NCI-H82 treated with DMSO at 0.1 percent for 48 hours (cell line): ENCODE results near the gene OR5B17.
"Not testable (repeated sequence)": the region's sequence is repeated elsewhere in the genome, so short reads cannot be mapped to it uniquely, and the experiment has no call there.

Experiments used
- DNase-seq: peaks from one replicate; lab custom pipeline; 2025; ENCODE audit not compliant: unreplicated experiment; lab: John Stamatoyannopoulos, UW

The OR5B17 gene

GRCh38 chr11:58358969-58359368, at the start of gene OR5B17:
Gene OR5B17, minus strand, starts transcription at chr11:58359069. Its CDS starts 0 bp downstream, at chr11:58359069.
- DNase-seq = no peak

- no peak for DNase-seq
These were observed 47.9 kb upstream of the OR5B17 start, which contains the start of gene OR5B3 for GRCh38 chr11:58406774-58407173. Gene OR5B3, minus strand, starts transcription at chr11:58406874. Its CDS starts 3,465 bp downstream, at chr11:58403409.

DNA sequence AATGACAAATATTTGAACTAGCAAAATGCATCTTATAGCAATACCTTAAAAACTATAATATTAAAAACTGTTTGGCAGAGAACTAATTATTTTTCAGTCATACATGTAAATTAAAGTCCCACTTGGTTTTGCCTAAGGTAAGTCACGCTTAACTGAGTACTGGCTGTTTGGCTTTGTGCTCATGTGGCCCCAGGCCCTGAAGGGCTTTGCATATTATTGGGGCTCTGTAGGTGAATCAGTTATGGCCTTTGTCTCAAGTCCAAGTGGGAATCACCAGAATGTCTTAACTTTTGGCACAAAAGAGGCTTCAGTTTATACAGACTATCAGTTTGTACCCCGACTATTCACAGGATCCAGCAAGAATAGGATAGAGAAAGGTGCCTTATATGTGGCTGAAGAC, 40.8 kb upstream of the OR5B17 start:
- not testable (repeated sequence) for DNase-seq

DNA sequence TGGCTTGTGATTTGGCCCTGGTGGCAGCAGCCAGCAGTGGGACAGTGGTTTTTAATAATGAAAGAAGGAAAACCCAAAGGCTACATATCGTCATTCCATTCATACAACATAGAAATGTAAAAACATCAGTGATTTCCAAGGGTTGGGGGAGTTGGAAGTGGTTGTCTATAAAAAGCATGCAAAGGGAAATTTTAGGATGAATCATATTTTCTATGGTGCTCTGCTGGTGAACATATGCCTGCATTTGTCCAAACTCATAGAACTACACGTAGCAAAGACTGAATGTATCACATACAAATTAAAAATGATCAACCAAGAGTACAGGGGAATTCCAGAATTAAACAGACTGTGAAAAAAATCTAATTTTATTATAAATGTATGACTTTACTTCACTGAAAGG, 36.7 kb upstream of the OR5B17 start:
- no peak for DNase-seq

- no peak for DNase-seq
These were observed 35.3 kb upstream of the OR5B17 start for GRCh38 chr11:58394195-58394594.

DNA sequence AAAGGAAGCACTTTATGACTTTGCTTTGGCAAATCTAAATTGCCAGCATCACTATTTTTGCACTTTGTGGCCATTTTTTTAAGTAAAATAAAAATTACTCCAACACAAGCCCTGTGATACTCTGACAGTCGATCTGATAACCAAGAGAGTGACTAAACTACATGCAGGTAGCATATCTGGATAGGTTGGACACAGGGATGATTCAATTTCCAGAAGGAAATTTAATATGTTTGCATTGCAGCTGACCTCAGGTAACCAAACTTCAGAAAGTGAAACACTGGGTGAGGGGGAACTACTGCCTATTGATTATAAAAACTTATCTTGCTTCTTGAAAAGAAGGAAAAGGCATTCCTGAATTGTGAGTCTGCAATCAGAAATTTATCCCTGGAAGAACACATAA, 33.9 kb upstream of the OR5B17 start:
- no peak for DNase-seq

- DNase-seq = no peak
These were observed 33.0 kb upstream of the OR5B17 start for GRCh38 chr11:58391879-58392278.

DNA sequence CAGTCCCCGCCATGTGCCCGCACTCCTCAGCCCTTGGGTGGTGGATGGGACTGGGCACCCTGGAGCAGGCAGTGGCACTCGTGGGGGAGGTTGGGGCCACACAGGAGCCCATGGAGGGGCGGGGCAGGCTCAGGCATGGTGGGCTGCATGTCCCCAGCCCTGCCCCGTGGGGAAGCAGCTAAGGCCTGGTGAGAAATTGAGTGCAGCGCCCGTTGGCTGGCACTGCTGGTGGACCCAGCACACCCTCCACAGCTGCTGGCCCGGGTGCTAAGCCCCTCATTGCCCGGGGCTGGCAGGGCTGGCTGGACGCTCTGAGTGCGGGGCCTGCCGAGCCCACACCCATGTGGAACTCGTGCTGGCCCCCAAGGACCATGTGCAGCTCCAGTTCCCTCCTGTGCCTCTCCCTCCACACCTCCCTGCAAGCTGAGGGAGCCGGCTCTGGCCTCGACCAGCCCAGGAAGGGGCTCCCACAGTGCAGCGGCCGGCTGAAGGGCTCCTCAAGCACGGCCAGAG, 31.7 kb upstream of the OR5B17 start:
- no peak for DNase-seq

- no peak for DNase-seq
These were observed 4.1 kb downstream of the OR5B17 start for GRCh38 chr11:58354727-58355126.

GRCh38 chr11:58345204-58345603, 13.7 kb downstream of the OR5B17 start:
- no peak for DNase-seq

DNA sequence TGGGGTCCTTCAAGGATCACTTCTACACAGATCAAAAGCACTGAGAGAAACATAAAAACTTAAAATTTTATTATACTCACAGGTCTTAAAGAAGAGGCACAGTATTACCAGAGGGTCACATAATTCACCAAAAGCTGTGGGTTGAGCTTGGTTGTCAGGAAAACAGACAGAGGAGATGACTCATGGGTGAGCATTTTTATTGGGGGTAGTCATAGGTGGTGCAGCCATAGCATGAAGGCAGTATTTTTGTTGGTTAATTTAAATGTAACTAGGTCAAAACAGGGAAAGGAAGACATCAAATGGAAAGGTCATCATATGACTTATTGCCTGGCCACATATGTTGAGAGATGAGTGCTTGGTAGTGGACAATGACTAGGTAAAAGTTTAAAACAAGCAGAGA, 24.2 kb downstream of the OR5B17 start:
- no peak for DNase-seq

GRCh38 chr11:58330861-58331260, 28.0 kb downstream of the OR5B17 start:
- DNase-seq = no peak

DNA sequence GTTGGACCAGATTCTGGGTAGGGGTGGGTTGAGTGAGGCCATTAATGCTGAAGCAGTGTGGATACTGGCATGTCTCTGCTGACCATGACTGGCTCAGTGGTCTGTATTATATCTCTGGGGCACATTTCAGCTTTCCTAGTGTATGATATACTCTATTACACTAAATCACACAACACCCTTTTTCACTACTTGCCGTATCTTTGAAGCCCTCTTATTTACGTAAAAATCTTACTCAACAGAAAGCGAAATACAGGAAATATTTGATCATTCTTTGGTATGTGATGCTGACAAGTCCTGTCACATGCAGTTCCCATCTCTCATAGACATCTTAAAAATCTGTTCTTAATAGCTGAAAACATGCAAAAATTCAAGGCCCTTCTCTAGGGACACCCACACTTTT, 40.3 kb downstream of the OR5B17 start:
- no peak for DNase-seq

DNA sequence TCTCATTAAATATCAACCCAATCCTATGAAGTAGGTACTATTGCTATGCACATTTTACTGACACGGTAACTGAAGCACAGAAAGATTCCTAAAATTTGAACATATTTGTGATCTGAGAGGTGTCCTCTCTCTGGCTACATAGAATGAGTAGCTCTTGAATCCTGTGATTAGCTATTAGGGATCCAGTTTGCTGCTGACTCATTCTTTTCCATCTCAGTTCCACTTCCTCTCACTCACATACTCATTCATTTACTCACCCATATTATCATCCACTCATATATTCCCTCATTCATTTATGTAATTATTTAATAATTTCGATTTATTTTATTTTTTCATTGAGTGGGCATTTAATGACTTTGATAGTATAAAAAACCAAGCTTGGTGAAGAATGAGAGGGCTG, 42.7 kb downstream of the OR5B17 start:
- no peak for DNase-seq
